Cardiac muscle cell (in vitro differentiated cells and primary cell): Measurements from ENCODE around the gene KPNA5. TPM values are rescaled to one million over a fixed set of nuclear protein-coding genes. Genes with fewer than 3 reads are reported as not detected.
A peak's percentile ranks its signal among the peaks of the same experiment; 100 is the strongest.

ENCODE experiments used
- DNase-seq, 2 donors: peaks; one replicate each; pipeline versions ENCODE4 v3.0.0 to v3.0.0-alpha.2; 2010 to 2017; ENCODE audit warnings: low read depth in 1 of 2, low spot score in 1 of 2
- H3K27ac ChIP-seq: fragments of 200-600 bp; sonication (generic); 2 replicates; pipeline ENCODE4 v1.5.1; 2016
- H3K27me3 ChIP-seq: fragments of 200-600 bp; sonication (generic); 2 replicates; pipeline ENCODE4 v1.6.0; 2016; ENCODE audit warnings: control low read depth
- H3K36me3 ChIP-seq: fragments of 200-600 bp; sonication (generic); 2 replicates; pipeline ENCODE4 v1.5.1; 2016; ENCODE audit warnings: control low read depth
- H3K4me1 ChIP-seq: fragments of 200-600 bp; sonication (generic); 2 replicates; pipeline ENCODE4 v1.8.1; 2017; ENCODE audit warnings: low read depth, mild to moderate bottlenecking, mixed run types
- H3K4me3 ChIP-seq: fragments of 200-600 bp; sonication (generic); 2 replicates; pipeline ENCODE4 v1.5.1; 2016; ENCODE audit warnings: mild to moderate bottlenecking
- H3K9me3 ChIP-seq: fragments of 200-600 bp; sonication (generic); 2 replicates; pipeline ENCODE4 v1.5.1; 2017; ENCODE audit warnings: low read depth, mild to moderate bottlenecking, control low read depth
- polyA plus RNA-seq: library from polyadenylated mRNA; unstranded; fragments of >200 nt; fragmentation: Nextera tagmentation; extraction: Ambion mirVana; gene quantifications from 2 replicates; pipeline ENCODE4 v1.2.1, GENCODE V29; 2016
- total RNA-seq: library from RNA; depleted of rRNA; stranded (reverse); fragments of >200 nt; gene quantifications from 2 replicates; pipeline ENCODE4 v1.2.3, GENCODE V29; 2016
- TF ChIP-seq, protein P1 (sequence below): IDR thresholded peaks from 2 replicates; pipeline ENCODE4 v1.5.1; 2012; ENCODE audit warnings: low read depth, mild to moderate bottlenecking, low read length

The KPNA5 gene
- total and polyA plus RNA-seq, 2 experiments from 2014 or later, result 9.0 to 15.4 TPM

DNA sequence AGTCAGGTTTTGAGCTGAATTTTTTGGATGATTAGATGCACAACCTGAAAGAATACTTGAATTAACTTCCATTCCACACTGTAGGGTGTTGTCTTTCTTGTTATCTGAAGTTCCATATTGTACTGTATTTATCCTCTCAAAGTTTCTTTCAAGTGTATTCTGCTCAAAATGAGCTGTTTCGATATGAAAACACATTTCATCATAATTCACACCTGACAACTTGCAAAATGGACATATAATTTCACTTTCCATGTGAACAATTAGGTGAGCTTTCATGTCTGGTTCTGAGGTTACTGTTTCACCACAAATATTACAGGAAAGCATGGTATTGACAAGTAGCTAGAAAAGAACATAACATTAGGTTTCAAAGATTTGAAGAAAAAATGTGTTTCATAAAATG, 14.1 kb upstream of the KPNA5 start:
- Histone ChIP-seq H3K36me3 (no peaks in the 10 kb centered on the region), H3K27me3 (no peaks in the 10 kb centered on the region), H3K27ac (no peak overlapping the region), H3K4me3 (no peak overlapping the region), H3K4me1 (peaks cover 19% of the 10 kb centered on the region), H3K9me3 (no peaks in the 10 kb centered on the region)
- TF ChIP-seq, protein P1, sequence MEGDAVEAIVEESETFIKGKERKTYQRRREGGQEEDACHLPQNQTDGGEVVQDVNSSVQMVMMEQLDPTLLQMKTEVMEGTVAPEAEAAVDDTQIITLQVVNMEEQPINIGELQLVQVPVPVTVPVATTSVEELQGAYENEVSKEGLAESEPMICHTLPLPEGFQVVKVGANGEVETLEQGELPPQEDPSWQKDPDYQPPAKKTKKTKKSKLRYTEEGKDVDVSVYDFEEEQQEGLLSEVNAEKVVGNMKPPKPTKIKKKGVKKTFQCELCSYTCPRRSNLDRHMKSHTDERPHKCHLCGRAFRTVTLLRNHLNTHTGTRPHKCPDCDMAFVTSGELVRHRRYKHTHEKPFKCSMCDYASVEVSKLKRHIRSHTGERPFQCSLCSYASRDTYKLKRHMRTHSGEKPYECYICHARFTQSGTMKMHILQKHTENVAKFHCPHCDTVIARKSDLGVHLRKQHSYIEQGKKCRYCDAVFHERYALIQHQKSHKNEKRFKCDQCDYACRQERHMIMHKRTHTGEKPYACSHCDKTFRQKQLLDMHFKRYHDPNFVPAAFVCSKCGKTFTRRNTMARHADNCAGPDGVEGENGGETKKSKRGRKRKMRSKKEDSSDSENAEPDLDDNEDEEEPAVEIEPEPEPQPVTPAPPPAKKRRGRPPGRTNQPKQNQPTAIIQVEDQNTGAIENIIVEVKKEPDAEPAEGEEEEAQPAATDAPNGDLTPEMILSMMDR, result no peak
- no peak for DNase-seq

DNA sequence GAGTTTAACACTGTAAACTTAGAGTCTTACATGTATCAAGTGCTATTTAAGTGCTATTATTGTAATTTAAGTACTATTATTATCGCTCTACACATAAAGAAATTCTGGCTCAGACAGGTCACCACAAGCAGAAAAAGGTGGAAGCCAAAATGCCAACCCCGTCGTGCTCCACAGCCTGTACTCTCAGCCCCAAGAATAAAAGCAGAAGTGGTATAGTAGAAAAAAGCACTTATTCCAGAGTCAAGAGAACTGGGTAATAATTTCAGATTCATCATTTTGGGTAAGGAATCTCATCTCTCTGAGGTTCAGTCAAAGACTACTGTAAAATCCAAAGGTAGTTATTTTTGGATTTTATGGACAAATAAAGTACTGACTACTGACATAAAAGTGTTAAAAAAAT, 13.4 kb upstream of the KPNA5 start:
- H3K27ac ChIP-seq, result peak overlapping the region; percentile 83
- H3K4me3 ChIP-seq, result peak overlapping the region; percentile 75
- DNase-seq, result no peak
- H3K9me3 ChIP-seq, result no peaks in the 10 kb centered on the region
- no peaks in the 10 kb centered on the region for H3K27me3 ChIP-seq
- H3K36me3 ChIP-seq, result no peaks in the 10 kb centered on the region
- H3K4me1 ChIP-seq, result peaks cover 19% of the 10 kb centered on the region
- TF ChIP-seq, protein P1, result no peak

DNA sequence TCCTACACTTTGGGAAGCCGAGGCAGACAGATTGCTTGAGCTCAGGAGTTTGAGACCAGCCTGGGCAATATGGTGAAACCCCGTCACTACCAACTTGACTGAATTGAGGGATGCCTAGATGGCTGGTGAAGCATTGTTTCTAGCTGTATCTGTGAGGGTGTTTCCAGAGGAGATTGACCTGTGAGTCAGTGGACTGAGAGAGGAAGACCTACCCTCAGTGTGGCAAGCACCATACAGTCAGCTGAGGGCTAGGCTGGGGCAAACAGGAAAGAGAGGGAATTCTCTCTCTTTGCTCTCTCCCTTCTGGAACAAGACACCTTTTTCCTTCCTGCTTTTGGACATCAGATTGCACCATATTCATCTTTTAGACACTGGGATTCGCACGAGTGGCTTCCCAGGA, 8.7 kb upstream of the KPNA5 start:
- TF ChIP-seq, protein P1, result no peak
- DNase-seq, result no peak
- no peak overlapping the region for H3K27ac ChIP-seq

DNA sequence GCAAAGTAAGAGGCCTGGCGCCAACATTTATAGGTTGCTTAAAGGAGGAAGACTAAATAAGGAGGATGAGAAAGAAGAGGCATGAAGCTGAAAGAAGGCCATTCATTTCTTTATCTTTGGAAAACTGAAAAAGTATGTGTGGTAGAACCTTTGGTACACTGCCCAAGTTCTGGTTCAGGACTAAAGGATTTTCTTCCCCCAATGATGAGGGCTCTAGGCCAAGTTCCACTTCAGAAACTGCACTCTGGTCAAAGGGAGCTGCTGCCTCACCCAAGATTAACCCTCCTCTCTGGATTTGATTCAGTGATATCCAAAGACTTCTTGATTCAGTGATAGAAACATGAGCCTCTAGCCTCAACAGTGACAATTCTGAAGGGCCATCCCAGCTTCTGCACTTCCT, 5.0 kb upstream of the KPNA5 start:
- no peak overlapping the region for H3K27ac ChIP-seq
- DNase-seq, result peak in 1 of 2 donors; percentile 52
- TF ChIP-seq, protein P1, result no peak

More for the DNA sequence above, 8.7 kb upstream of the KPNA5 start:
- no peaks in the 10 kb centered on the region for H3K27me3 ChIP-seq
- no peak overlapping the region for H3K4me3 ChIP-seq
- H3K36me3 ChIP-seq, result no peaks in the 10 kb centered on the region
- H3K9me3 ChIP-seq, result no peaks in the 10 kb centered on the region
- H3K4me1 ChIP-seq, result peaks cover 5% of the 10 kb centered on the region

DNA sequence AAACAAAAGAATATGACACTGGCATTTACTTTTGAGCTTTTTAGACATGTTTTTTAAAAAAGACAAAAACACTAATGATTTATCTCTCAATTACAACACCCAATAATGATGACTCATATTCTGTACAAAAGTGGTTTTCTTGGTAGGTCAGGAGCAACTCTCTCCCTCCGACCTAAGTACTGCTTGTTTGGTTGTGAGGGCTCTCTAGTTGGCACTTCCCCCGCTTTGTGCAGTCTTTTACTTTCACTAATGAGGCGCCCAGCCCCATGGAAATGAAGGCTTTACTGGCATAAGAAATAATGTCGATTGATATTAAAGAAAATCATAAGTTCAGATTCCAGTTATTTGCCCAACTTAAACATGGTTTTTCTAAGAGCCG, 1.3 kb downstream of the KPNA5 start:
- peak in 1 of 2 donors; percentile 70 for DNase-seq
- Histone ChIP-seq H3K27me3 (no peaks in the 10 kb centered on the region), H3K36me3 (no peaks in the 10 kb centered on the region), H3K9me3 (no peaks in the 10 kb centered on the region), H3K4me1 (peaks cover 9% of the 10 kb centered on the region), H3K4me3 (peak overlapping the region; percentile 69), H3K27ac (no peak overlapping the region)
- TF ChIP-seq, protein P1, result no peak

More for the DNA sequence above, 5.0 kb upstream of the KPNA5 start:
- H3K9me3 ChIP-seq, result no peaks in the 10 kb centered on the region
- H3K27me3 ChIP-seq, result no peaks in the 10 kb centered on the region
- H3K4me3 ChIP-seq, result no peak overlapping the region
- no peaks in the 10 kb centered on the region for H3K36me3 ChIP-seq
- H3K4me1 ChIP-seq, result no peaks in the 10 kb centered on the region
